CD4-positive, alpha-beta T cell treated with Interleukin-2 at 100 ng/mL for 4 hours (primary cell): ENCODE data around the gene RAC2.

Experiments used
- DNase-seq: peaks from one replicate; pipeline ENCODE4 v3.0.0-alpha.2; 2020; ENCODE audit warnings: low spot score

Gene RAC2

GRCh38 chr22:37176464-37177061, 67.5 kb downstream of the RAC2 start:
- DNase-seq: no peak

DNA sequence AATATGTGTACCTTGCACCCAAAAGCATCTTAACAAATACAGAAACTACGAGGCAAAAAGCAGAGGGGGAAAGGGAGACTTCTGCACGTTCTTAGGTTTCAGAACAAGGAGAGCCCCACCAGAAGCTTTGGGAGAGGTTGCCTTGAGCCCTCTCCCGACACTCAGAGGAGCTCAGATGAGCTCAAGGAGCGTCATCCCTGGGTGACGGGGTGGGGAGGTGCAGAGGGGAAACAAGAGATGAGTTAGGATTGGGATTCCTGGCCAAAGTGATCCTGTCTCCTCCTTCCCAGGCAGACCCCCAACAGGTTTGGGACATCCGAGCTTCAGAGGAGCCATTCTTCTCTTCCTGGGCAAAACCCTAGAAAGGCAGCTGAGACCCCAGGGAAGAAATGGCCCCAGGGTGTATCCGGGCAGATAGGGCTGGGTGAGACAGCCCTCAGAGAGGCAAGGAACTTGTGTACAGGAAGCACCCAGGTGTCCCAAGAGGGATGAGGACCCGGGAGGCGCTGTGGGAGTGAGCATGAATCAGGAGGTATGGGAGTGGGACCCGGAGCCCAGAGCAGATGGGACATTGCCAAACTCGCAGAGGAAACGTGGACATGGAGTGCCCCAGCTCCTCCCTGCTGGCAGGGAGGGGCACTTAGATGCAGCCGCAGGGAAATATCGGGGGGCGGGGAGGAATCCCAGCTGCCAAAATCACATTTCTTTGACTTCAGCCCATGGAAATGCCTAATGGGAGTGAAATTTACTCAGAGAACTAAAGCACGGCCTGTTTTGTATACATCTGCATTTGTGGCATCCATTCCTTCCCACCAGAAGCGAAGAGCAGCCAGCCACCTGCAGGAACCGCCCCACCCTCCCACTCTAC, 68.4 kb downstream of the RAC2 start:
- DNase-seq: no peak
